Activated CD4-positive, alpha-beta T cell treated with anti-CD3 and anti-CD28 coated beads, Interleukin-2, Interleukin-6, amounts not matched to agents 100 ng/mL and 50 ng/mL, durations not matched to agents 16 hours and 8 hours (primary cell): Measurements from ENCODE around the gene LDB3.

ENCODE experiments used
- DNase-seq: peaks from one replicate; pipeline ENCODE4 v3.0.0-alpha.2; 2020

The LDB3 gene

DNA sequence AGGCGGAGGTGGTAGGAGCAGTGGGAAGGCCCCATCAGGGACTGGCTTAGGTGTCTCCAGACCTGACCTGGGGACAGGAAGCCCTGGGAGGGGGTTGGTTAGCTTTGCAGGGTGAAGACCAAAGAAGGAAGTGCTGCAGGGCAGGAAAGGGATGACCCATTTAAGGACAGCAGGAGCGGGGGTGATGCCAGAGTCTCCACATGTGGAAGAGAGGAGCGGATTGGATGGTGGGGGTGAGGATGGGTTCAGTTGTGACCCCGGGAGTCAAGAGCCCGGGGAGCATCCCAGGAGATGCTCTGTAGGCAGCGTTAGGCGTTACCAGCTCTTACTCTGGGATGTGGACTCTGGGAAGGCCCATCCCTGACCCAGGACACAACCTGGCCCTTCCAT, 3.1 kb upstream of the LDB3 start:
- DNase-seq: no peak

DNA sequence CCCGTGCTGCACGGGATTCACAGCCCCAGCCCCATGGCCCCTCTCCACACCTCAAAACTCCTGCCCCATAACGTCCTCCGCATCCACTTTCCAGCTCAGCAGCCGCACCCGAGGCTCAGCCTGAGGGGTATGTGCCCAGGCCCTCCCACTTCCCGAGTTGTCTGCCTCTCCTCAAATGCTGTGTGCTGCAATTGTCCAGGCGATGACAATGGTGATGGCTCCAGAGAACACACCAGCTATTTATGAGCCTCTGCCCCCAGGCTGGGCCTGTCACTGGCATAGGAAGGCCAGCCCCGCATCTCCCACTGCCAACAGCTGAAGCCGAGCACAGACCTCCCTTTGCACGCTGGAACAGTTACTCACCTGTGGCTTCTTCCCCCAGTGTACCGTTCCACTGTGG, 2.4 kb upstream of the LDB3 start:
- DNase-seq: no peak

DNA sequence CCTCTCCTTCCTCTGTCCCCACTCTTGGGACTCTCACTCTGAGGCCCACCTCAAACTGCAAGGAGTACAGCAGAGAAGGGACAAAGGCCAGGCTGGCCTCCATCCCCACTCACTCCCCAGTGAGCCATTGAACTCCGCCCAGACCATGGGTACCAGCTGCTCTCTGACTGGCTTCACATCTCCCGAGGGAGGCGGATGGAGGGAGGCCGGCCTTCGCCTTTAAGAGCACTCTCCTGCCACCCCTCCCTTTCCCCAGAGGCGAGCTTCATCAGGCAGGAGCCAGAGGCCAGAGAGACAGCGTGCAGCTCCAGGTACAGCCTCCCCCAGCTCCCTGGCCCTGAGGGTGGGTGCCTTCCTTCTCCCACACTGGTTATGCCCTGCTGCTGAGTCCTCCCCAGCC, 1.8 kb upstream of the LDB3 start:
- no peak for DNase-seq

DNA sequence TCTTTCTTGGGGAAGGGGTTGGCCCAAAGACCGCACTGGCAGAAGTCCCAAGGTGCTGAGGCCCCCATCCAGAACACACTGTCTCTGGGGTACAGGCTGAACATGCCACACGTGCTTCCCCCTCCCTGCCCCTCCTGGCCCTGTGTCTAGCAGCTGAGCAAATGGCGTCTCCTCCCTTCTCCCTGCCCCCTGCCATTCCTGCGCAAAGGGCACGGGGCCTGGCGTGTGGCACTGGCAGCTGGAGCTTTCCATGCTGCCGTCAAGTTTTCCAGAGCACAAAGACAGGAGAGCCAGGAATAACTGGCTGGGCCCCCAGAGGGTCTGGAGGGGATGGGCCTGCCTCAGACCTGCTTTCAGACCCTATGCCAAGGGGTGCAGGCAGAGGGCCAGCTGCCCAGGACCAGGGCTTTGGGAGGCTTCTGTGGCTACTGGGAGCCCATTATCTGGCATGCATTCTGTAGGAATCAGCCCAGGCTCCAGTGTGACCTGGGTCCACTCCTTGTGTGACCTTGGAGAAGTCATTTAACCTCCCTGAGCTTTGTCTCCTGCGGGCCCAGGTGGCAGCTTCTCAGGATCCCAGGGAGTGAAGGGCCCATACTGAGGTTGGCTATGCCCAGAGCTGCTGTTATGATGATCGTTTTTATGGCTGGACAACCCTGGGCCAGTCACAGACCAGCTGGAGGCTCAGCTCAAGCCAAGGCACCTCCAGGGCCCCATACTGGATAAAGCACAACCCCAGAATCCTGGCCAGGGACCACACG, 710 bp upstream of the LDB3 start:
- no peak for DNase-seq

DNA sequence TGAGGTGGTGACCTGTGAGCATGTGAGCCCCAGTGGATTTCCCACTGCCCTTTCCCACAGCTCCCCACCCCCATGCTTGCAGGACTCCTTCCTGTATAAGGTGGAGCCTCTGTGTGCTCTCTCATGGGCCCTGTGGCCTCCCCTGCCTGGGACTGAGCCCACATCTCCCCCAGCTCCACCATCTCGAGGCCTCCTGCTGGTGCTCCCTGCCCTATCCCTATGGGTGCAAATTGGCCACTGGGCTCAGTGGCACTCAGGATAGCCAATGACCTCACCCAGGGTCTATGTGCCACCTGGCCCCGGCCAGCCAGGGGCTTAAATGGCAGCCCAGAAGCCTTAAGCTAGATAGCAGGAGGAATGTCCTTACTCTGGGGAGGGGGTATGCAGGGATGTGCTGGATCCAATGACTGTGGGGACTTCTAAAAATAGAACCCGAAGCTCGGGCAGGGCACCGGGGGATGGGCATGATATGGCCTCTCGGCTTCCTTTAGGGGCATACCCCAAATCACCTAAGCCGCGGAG, 2.0 kb downstream of the LDB3 start:
- DNase-seq: no peak

DNA sequence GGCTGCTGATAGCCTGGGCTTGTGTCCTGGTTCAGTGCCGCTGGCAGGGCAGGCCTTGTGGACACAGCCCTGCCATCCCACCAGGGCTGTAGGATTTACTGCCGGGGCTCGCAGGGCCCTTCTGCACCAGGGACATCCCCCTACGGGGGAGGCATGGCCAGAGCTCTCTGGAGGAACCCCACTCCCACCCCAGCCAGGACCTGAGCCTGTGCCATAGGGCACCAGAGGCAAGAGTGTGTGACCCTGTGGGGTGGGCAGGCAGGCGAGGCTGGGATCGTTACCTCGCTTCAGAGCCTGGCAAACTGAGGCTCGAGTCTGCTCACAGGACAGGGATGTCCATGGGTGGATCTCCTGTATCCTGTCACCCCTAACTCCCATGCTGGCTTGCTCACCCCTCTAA, 2.6 kb downstream of the LDB3 start:
- DNase-seq: no peak

DNA sequence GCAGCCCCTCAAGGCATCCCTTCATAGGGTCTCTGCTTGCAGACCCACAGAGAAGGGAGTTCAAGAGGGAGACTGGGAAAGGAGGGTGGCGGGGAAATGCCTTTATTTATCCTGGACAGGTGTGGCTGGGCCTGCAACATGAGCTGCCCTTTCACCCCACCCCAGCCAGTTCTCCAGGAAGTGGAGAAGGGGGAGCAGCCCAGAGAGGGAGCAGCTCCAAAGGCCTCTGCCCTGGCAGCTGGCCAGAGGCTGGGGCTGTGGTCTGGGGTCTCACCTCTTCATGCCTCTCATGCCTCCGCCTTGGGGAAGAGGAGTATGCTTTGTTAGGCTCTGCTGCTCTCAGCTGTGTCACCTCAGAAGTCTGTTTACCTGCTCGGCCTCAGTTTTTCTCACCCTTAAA, 3.1 kb downstream of the LDB3 start:
- no peak for DNase-seq

DNA sequence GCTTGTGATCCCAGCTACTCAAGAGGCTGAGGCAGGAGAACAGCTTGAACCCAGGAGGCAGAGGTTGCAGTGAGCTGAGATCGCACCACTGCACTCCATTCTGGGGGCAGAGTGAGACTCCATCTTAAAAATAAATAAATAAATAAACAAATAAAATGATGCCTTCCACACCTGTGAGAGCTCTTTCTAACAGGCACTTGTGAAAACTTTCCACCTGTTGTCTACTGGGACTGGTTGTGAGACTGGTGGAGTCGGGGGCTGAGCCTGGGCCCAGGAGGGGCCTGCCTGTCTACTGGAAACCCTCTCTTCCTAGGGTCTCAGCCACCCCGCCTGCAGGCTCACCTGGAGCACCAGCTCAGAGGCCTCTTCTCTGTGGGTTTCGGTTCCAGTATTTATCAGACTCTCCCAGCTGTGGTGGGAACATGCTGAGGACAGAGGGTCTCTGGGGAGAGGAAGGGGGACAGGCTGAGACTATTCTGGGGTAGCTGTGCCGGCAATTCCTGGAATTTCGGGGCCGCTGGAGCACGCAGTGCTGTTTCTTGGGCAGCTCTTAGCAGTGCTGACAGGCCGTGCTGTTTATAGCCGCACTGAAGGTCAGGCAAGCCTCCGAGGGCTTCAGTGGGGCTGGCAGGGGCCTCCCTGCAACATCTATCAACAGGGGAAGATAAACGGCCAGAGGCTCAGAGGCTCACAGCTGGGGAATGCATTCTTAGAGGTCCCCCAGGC, 3.8 kb downstream of the LDB3 start:
- DNase-seq: no peak

DNA sequence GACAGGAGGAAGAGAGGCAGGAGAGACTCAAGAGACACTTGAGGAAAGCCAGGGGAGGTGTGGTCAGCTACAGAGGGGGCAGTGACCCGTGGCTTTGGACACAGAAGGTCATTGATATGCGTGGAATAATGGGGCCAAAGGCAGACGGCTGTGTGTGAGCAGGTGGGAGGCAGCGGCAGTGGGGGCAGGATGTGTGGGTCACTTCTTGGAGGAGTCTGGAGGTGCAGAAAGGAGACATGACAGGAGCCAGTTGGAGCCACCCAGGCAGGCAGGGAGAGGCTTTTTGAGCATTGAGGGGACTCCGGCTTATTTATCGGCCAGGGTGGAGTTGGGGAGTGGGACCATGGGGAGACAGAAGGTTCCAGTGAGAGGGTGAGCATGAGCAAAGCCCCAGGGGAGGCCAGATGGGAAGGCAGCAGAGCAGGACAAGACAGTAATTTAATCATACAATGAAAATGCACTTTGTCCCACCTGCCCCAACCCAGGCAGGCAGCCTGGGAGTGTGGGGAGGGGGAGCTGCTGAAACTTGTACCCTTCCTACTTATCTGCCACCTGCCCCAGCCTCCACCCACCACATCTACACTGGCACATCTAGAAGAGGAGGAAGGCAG, 5.0 kb downstream of the LDB3 start:
- no peak for DNase-seq

DNA sequence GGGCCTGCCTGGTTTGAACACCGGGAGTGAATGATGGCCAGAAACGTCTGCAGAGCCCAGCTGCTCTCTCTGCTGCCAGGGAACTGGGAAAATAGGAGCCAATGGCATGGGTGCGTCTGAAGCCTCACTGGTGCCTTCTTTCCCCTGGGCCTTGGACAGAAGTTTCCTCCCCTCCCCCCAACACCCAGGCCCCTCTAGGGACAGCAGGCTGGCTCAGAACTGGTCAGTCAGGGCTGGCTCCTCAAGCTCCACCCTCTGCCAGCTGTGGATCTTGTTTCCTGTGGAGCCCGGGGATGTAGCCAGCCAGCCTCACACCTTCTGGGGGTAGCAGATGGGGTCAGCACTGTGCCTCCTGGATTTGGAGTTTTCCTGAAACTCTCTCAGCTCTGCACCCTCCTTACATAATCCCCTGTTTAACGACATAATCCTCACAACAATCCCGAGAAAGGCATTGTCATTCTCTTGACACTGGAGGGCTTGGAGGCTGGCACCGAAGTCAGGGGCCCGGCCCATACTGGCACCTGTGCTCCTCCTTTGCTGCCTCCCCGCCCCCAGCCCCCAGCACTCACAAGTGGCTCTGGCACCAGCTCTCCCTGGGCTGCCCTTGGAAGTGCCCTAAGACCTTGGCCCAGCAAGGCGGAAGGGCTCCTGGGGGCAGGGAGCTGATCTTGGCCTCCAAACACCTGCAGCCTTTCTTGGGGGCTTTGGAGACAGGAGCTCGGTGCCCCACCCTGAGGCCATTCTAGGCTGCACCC, 5.7 kb downstream of the LDB3 start:
- DNase-seq: no peak

DNA sequence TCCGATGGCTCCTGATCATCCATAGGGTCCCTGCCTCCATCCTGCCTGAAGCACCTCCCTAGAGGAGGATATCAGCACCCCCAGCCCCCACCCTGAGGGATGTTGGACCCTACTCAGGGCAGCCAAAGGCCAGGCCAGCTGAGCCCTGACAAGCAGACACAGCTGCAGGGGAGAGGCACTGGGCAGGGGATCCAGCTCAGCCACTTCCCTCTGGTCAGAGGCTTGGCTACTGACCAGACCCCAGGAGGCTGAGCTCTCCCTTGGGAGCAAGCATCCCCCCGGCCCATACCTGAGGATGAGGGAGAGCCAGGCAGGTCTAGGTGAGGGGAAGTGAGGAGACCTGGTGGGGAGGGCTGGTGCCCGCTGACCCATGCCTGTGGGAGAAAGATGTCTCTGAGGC, 6.6 kb downstream of the LDB3 start:
- no peak for DNase-seq

DNA sequence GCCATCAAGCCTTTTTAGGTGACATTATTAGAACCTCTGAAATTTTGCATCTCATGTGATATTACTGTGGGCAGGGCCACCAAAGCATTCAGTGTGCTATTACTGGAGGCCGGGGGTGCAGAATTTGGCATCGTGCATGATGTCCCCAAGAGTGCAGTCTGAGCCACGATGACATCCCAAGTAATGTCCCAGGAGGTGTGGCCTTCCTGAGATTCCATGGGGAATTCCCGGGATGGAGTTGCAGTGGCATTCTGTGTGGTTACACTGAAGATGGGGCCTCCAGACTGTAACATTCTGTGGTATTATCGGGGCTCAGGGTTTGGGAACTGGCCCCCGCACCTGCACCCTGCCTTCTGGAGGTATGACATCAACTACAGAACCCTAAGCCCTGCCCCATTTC, 9.1 kb downstream of the LDB3 start:
- DNase-seq: no peak

DNA sequence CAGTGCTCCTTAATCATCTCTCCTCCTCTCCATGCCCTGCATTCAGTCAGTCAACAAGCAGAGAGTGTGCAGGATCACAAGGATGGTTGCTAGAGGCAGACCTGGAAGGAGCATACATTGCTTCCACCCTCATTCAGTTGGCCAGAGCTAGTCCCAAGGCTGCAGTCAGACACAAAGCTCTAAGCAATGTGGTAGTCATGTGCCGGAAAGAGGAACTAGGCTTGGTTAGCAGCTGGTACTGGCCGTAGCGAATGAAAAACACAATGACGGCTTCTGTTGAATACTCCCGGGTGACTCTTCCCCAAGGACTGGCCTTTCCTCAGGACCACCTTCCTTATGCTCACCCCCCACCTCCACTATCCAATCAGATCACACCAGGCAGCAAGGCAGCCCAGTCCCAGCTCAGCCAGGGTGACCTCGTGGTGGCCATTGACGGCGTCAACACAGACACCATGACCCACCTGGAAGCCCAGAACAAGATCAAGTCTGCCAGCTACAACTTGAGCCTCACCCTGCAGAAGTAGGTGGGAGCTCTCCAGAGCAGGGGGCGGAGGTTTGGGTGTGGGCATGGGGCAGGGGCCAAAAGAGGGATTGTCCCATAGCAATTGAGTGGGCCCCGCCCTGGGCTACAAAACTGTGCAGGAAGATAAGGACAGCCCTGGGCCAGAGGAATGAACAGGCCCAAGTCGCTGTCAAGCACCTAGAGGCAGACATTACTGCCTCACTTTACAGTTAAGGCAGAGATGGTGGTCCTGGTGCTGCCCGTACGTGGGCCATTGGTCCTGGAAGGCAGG, 10.9 kb downstream of the LDB3 start:
- DNase-seq: no peak

DNA sequence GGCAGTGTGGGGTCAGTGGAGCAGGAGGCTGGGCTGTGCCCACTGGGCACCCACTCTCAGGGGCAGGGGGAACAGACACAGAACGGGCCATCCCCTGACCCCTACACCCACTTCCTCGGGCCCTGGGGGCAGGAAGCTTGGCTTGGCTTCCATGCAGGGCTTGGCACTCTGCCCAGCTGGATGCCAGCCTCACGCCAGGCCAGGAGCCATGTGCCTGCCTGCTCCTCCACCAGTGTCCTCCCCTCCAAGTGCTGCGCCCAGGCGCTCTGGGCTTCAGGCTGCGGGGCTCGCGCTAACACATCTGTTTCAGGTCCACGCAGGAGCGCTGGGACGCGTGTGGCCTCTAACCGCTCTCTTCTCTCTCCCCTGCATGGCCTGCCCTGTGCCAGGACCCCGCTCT, 12.7 kb downstream of the LDB3 start:
- DNase-seq: no peak

DNA sequence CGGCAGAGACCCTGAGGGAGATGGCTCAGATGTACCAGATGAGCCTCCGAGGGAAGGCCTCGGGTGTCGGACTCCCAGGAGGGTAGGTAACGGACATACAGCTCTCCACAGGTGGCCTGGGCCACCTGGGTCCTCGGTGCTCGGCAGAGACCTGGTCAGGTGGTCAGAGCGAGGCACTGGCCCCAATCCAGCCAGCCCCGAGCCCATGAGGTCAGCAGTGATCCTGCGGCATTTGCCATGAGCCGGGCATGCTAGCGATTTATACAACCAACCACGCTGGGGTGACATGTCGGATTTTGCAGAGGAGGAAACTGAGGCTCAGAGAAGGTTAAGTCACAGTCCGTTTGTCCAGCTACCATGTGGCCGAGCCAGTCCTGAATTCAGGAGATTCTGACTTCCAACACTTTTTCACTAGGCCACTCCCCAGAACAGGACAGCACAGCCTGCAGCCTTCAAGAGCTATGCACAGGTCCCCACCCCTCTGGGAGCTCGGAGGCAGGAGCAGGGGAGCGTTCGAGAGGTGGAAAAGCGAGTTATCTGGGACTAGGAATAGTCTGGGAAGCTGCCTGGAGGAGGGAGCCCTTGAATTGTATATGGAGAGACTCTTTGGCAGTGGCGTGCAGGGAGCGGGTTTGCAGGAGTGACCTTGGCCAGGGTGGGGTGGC, 13.5 kb downstream of the LDB3 start:
- no peak for DNase-seq

DNA sequence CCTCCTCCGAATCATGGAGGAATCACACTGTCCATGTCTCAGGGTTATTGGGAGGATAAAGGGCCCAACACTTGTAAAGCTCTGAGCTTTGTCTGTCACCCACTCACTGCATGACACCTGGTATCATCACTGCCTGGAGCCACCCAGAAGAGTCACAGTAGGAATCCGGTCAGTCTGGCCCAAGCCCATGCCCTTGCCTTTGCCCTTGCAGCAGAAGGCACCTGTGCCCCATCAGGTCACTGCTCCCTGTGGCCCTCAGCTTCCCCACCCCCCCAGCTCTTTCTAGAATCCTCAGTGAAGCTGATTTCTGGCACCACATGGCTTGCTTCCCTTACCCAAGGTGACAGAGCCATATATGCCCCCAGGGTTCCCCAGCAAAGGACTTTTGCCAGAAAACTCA, 14.4 kb downstream of the LDB3 start:
- DNase-seq: no peak

DNA sequence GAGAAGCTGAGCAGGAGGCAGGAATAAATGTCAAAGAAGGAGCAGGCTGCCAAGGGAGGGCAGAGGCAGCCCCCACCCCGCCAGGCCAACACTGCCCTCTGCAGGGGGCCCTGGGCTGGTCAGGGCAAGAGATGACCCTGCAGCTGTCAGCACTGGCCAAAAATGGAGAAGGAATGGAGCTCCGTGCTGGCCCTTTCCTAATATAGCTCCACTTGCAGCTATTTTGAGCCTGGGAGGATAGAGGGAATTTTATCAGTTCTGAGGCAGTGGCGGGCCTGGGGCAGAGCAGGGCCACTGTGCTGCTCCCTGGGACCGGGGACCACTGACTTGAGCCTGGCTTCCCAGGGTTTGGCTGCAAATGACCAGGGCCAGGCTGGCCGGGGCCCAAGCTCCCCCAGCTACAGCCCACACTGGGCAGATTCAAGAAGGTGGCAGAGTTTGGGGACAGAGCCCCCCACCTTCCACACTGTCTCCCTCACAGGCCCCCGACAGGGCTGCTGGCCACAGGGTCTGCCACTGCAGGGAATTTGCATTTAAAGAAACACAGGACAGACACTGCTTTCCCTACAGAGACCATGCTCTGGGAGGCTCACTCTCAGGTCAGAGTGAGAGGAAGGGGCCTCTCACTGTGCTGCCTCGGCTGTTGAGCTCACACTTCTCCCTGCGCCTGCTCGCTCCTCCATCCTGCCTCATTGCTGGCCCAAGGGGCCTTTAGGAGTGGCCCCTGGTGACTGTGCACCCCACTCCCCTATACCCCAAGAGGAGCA, 16.2 kb downstream of the LDB3 start:
- DNase-seq: no peak

DNA sequence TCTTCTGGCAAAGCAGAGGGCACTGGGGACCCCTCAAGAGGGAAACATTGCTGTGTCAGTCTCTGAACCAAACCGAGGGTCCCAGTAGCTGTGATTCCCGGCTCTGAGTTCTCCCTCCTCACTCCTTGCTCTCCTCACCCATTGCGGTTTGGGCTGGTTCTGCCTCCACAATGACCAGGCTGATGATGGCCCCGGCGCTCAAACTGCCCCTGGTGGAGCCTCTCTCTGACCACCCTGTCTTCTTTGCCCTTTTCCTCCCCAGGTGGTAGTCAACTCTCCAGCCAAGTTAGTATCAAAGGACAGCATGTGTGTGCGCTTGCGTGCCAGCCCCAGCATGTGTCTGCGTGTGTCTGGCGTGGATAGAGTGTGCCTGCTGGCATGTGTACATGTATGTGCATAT, 17.1 kb downstream of the LDB3 start:
- DNase-seq: no peak

DNA sequence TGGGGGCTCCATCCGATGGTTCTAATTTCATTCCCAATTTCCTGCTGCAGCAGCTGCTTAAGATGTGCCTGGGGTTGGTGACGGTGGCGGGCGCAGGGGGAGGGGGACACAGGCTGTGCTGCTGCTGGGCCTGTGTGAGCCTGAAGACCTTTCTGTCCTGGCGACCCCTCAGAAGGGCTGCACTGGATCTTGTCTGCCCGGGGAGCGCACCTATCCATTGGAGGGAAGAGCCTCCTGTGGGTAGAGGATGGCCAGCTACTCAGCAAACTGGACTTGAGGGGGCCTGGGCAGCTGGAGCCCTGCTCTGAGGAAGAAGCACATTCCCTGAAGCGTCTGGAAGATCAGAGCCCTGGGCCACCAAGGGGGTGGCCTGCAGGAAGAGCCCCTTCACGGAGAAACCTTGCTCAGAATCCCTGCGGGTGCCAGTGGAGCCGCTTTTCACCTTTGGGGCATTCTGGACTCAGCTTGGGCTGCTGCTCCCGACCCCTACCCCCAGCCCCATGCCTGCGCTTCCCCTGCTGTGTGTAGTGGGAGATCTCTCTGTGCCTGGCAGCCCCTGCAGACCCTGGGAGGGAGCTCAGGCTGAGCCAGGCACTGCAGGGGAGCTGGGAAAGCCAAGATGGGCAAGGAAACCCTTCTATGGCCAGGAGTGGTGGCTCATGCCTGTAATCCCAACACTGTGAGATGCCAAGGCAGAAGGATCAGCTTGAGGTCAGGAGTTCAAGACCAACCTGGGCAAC, 17.8 kb downstream of the LDB3 start:
- no peak for DNase-seq

DNA sequence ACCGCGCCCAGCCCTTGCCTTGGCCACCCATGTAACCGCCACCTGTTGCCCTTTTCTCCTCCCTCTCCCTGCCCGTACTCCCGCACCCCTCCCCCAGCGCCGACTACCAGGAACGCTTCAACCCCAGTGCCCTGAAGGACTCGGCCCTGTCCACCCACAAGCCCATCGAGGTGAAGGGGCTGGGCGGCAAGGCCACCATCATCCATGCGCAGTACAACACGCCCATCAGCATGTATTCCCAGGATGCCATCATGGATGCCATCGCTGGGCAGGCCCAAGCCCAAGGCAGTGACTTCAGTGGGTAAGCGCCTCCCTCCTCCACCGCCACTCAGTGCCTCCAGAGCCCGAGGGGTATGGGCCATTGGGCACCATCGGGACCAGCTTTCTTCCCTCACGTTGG, 18.7 kb downstream of the LDB3 start:
- DNase-seq: no peak
